RWPE1 (cell line): ENCODE measurements around the gene CBFA2T2.
"Not testable (repeated sequence)": the region's sequence is repeated elsewhere in the genome, so short reads cannot be mapped to it uniquely, and the experiment has no call there.

Experiments
- CTCF ChIA-PET: fragments of 350-600 bp; sonication (Branson Sonifier 250); formaldehyde crosslinking; extraction: SDS; loops from one replicate; lab custom pipeline; 2021; lab: Yijun Ruan, JAX
- POLR2A ChIA-PET: fragments of 400-600 bp; formaldehyde crosslinking; extraction: SDS; loops from one replicate; lab custom pipeline; 2020; ENCODE audit warnings: antibody characterized with exemption; ENCODE audit not compliant: low non-redundant PET; lab: Yijun Ruan, JAX
- DNase-seq: peaks from one replicate; pipeline ENCODE4 v3.0.0; 2012; ENCODE audit warnings: low spot score
- H3K27ac ChIP-seq: fragments of 450-650 bp; 2 replicates; pipeline ENCODE4 v1.5.1; 2017
- TF ChIP-seq, protein P1 (sequence below): fragments of 450-650 bp; conservative IDR thresholded peaks from 2 replicates; pipeline ENCODE4 v1.5.1; 2017; ENCODE audit warnings: low read depth, mild to moderate bottlenecking

Gene CBFA2T2

DNA sequence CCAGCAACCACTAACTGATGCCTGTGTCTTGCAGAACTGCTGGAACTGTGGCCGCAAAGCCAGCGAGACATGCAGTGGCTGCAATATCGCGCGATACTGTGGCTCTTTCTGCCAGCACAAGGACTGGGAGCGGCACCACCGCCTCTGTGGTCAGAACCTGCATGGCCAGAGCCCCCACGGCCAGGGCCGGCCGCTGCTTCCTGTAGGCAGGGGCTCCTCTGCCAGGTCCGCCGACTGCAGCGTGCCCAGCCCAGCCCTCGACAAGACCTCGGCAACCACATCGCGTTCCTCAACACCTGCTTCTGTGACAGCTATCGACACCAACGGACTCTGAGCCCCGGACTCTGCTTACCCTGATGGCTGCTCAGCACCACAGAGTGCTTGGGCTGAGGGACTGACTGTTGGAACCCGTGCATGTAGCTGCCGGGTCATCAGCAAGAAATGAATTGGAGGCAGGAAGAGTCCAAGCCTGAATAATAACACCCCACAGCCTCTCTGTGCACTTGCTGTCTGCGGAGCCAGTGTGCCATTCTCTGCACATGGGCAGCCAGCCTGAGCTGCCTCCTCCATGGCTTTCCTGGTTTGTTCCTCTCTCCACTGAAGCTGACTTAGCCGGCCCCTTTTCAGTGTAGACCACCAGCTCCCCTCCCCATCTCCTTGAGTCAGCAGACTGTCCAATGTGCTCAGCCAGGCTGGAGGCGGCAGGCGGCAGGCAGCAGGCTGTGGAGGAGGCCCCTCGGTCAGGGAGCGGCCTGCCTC lies 154.6 kb downstream of the CBFA2T2 start:
- POLR2A ChIA-PET = no interaction called here
- no peak overlapping the region for H3K27ac ChIP-seq
- CTCF ChIA-PET = interaction anchor here (0.6 to 1.3 kb wide), 2 partner anchors 9 to 12 kb away, joined by 3 to 4 read pairs; no protein-coding TSS in a partner anchor
- no peak for DNase-seq
- TF ChIP-seq, protein P1, sequence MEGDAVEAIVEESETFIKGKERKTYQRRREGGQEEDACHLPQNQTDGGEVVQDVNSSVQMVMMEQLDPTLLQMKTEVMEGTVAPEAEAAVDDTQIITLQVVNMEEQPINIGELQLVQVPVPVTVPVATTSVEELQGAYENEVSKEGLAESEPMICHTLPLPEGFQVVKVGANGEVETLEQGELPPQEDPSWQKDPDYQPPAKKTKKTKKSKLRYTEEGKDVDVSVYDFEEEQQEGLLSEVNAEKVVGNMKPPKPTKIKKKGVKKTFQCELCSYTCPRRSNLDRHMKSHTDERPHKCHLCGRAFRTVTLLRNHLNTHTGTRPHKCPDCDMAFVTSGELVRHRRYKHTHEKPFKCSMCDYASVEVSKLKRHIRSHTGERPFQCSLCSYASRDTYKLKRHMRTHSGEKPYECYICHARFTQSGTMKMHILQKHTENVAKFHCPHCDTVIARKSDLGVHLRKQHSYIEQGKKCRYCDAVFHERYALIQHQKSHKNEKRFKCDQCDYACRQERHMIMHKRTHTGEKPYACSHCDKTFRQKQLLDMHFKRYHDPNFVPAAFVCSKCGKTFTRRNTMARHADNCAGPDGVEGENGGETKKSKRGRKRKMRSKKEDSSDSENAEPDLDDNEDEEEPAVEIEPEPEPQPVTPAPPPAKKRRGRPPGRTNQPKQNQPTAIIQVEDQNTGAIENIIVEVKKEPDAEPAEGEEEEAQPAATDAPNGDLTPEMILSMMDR = no peak

- no peak overlapping the region for H3K27ac ChIP-seq
- CTCF ChIA-PET = interaction anchor here (0.6 to 1.3 kb wide), 2 partner anchors 9 to 12 kb away, joined by 3 to 4 read pairs; no protein-coding TSS in a partner anchor
- POLR2A ChIA-PET = no interaction called here
- TF ChIP-seq, protein P1 = no peak
- no peak for DNase-seq
Observed at GRCh38 chr20:33645072-33645358, 155.1 kb downstream of the CBFA2T2 start.

- H3K27ac ChIP-seq = no peak overlapping the region
- CTCF ChIA-PET = no interaction called here
- no peak for DNase-seq
- POLR2A ChIA-PET = no interaction called here
- TF ChIP-seq, protein P1 = no peak
Observed at GRCh38 chr20:33645396-33645795, 155.5 kb downstream of the CBFA2T2 start.

- ChIA-PET POLR2A (no interaction called here), CTCF (interaction anchor here (4.0 kb wide), 1 partner anchor 22 kb away, joined by 25 read pairs; no protein-coding TSS in a partner anchor)
- no peak overlapping the region for H3K27ac ChIP-seq
- TF ChIP-seq, protein P1 = no peak
- DNase-seq = no peak
Observed at GRCh38 chr20:33646191-33646590, 156.3 kb downstream of the CBFA2T2 start.

DNA sequence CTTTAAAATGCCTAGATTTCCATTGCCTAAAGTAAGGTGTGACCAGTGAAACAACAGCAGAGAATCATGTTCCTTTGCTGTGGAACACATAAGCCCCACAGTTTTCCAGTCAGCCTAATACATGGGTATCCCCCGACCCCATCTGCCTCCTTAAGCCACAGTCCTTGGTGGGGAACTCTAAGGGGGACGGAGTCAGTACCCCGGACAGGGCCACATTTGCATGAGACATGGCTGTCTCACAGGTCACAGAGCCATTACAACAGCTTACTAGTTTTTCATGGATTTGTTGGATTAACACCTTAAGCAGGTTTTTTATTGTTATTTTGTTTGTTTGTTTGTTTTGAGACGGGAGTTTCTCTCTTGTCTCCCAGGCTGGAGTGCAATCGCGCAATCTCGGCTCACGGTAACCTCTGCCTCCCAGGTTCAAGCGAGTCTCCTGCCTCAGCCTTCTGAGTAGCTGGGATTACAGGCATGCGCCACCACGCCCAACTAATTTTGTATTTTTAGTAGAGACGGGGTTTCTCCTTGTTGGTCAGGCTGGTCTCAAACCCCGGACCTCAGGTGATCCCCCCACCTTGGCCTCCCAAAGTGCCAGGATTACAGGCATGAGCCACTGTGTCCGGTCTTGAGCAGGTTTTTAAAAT lies 157.2 kb downstream of the CBFA2T2 start:
- H3K27ac ChIP-seq = peak overlapping the region; percentile 82
- POLR2A ChIA-PET, DNase-seq: not testable (repeated sequence)
- CTCF ChIA-PET = interaction anchor here (0.6 to 4.0 kb wide), 2 partner anchors 21 to 252 kb away, joined by 3 to 25 read pairs; no protein-coding TSS in a partner anchor

DNA sequence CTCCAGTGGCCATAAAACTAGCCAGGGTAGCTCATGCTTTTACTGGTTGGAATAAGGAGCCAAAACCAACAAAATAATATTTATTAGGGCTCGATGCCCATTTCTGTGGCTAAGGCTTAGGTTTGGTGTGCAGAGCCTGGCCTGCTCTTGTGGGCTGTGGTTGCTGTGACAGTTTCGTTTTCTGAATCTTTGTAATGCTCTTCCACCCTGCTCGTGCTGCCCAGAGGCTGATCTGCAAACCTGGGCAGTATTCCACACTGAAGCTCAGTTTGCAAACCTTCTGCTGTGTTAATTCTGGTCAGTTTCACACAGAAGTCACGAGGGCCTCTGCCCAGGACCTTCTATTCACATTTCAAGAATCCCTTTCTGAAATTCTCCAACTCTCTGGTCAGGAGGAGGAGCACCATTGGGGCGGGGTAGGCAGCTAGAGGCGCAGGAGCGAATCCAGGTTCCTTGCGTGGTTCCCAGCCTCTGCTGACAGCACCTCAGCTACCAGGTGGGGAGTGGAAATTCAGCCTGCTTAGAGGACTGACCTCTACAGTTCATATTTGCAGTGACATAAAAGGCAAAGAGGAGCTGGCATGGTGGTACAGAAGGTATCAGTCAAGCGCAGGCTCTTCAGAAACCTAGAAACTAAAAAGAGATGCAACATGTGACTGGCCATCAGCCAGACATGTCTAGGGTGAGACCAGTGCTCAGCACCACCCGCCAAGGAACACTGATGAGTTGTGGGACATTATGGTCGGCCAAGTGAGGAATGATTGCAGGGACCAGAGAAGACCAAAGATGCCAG lies 157.9 kb downstream of the CBFA2T2 start:
- no peak for DNase-seq
- H3K27ac ChIP-seq = peak overlapping the region; percentile 82
- TF ChIP-seq, protein P1 = no peak
- POLR2A ChIA-PET = no interaction called here
- CTCF ChIA-PET = interaction anchor here (0.6 to 4.0 kb wide), 2 partner anchors 20 to 32 kb away, joined by 3 to 25 read pairs; no protein-coding TSS in a partner anchor
